Mesenchymal stem cell (in vitro differentiated cells and primary cell): ENCODE results near the gene NFKB2.

Experiments used
- DNase-seq: peaks from one replicate; pipeline ENCODE4 v3.0.0-alpha.2; 2013
- H2AFZ ChIP-seq: one replicate; pipeline ENCODE4 v1.6.1; 2013; ENCODE audit warnings: low read depth, mild to moderate bottlenecking, control low read depth, inconsistent platforms, low read length, moderate library complexity
- H2AK5ac ChIP-seq: 2 replicates; pipeline ENCODE4 v1.6.1; 2013; ENCODE audit warnings: low read length, moderate library complexity, mild to moderate bottlenecking, inconsistent platforms; ENCODE audit not compliant: severe bottlenecking
- H2BK120ac ChIP-seq: one replicate; pipeline ENCODE4 v1.6.1; 2013; ENCODE audit warnings: low read depth, mild to moderate bottlenecking, inconsistent platforms, low read length, moderate library complexity
- H2BK12ac ChIP-seq, 2 experiments: one replicate each; pipeline ENCODE4 v1.6.1; 2013; ENCODE audit warnings: inconsistent platforms in 2 of 2, low read length in 2 of 2, mild to moderate bottlenecking in 2 of 2, moderate library complexity in 2 of 2, control low read depth in 1 of 2
- H2BK15ac ChIP-seq: one replicate; pipeline ENCODE4 v1.6.1; 2013; ENCODE audit warnings: mild to moderate bottlenecking, low read depth, inconsistent platforms; ENCODE audit not compliant: poor library complexity, severe bottlenecking
- H2BK5ac ChIP-seq: 2 replicates; pipeline ENCODE4 v1.6.1; 2013; ENCODE audit warnings: low read depth, mild to moderate bottlenecking, low read length, control low read depth, inconsistent platforms; ENCODE audit not compliant: poor library complexity, severe bottlenecking
- H3K14ac ChIP-seq, 2 experiments: one replicate each; pipeline ENCODE4 v1.6.1; 2013; ENCODE audit warnings: inconsistent platforms in 2 of 2, low read length in 2 of 2, control low read depth in 1 of 2, mild to moderate bottlenecking in 1 of 2, moderate library complexity in 1 of 2
- H3K18ac ChIP-seq, 2 experiments: one replicate each; pipeline ENCODE4 v1.6.1; 2013; ENCODE audit warnings: inconsistent platforms in 2 of 2, low read length in 2 of 2, control low read depth in 1 of 2, low read depth in 1 of 2, mild to moderate bottlenecking in 1 of 2
- H3K23ac ChIP-seq, 2 experiments: one replicate each; pipeline ENCODE4 v1.6.1; 2013; ENCODE audit warnings: inconsistent platforms in 2 of 2, low read length in 2 of 2, mild to moderate bottlenecking in 2 of 2, moderate library complexity in 2 of 2, control low read depth in 1 of 2
- H3K27ac ChIP-seq: 2 replicates; pipeline ENCODE4 v1.5.1; 2013; ENCODE audit warnings: mild to moderate bottlenecking, moderate library complexity, low read length, control low read depth, inconsistent platforms; ENCODE audit not compliant: poor library complexity, severe bottlenecking
- H3K27me3 ChIP-seq, 2 experiments: 2 replicates each; pipeline versions ENCODE4 v1.6.1 to v1.7.0; 2013; ENCODE audit warnings: low read length in 2 of 2, mild to moderate bottlenecking in 2 of 2, moderate library complexity in 2 of 2, control low read depth in 1 of 2, inconsistent platforms in 1 of 2; ENCODE audit not compliant: control insufficient read depth in 1 of 2, insufficient read depth in 1 of 2
- H3K36me3 ChIP-seq, 2 experiments: 2 replicates each; pipeline versions ENCODE4 v1.6.1 to v1.7.0; 2013; ENCODE audit warnings: low read length in 2 of 2, control low read depth in 1 of 2, inconsistent platforms in 1 of 2, low read depth in 1 of 2, mild to moderate bottlenecking in 1 of 2; ENCODE audit not compliant: insufficient read depth in 2 of 2, control insufficient read depth in 1 of 2
- H3K4ac ChIP-seq, 2 experiments: one replicate each; pipeline ENCODE4 v1.6.1; 2013; ENCODE audit warnings: inconsistent platforms in 2 of 2, low read length in 2 of 2, mild to moderate bottlenecking in 2 of 2, moderate library complexity in 2 of 2, control low read depth in 1 of 2, low read depth in 1 of 2
- H3K4me1 ChIP-seq: 2 replicates; pipeline ENCODE4 v1.6.1; 2013; ENCODE audit warnings: low read depth, low read length, control low read depth; ENCODE audit not compliant: control insufficient read depth, insufficient read depth
- H3K4me2 ChIP-seq: 2 replicates; pipeline ENCODE4 v1.6.1; 2013; ENCODE audit warnings: low read length, mild to moderate bottlenecking, inconsistent platforms; ENCODE audit not compliant: poor library complexity, severe bottlenecking
- H3K4me3 ChIP-seq, 2 experiments: 2 replicates each; pipeline versions ENCODE4 v1.5.1 to v1.7.0; 2013; ENCODE audit warnings: low read length in 2 of 2, mild to moderate bottlenecking in 2 of 2, control low read depth in 1 of 2, low read depth in 1 of 2; ENCODE audit not compliant: insufficient read depth in 1 of 2
- H3K79me1 ChIP-seq: replicated peaks from 2 replicates; pipeline ENCODE4 v1.6.1; 2013; ENCODE audit warnings: mild to moderate bottlenecking, control low read depth, low read length, inconsistent platforms; ENCODE audit not compliant: poor library complexity, severe bottlenecking
- H3K9ac ChIP-seq: 2 replicates; pipeline ENCODE4 v1.7.0; 2013; ENCODE audit warnings: mild to moderate bottlenecking, low read length, moderate library complexity
- H3K9me3 ChIP-seq: 2 replicates; pipeline ENCODE4 v1.7.0; 2013; ENCODE audit warnings: mild to moderate bottlenecking, low read length; ENCODE audit not compliant: control insufficient read depth
- H4K8ac ChIP-seq: one replicate; pipeline ENCODE4 v1.6.1; 2013; ENCODE audit warnings: inconsistent platforms, mild to moderate bottlenecking, low read length, moderate library complexity
- H4K91ac ChIP-seq: one replicate; pipeline ENCODE4 v1.6.1; 2013; ENCODE audit warnings: mild to moderate bottlenecking, low read length, inconsistent platforms
- WGBS: methylation state at CpG from one replicate; pipeline ENCODE4 v1.1.7; 2013; ENCODE audit warnings: mixed read lengths; 5-methylcytosine and 5-hydroxymethylcytosine counted together

The NFKB2 gene

GRCh38 chr10:102421507-102421756, 25.9 kb downstream of the NFKB2 start:
- Histone ChIP-seq H3K4me3 (peak overlapping the region; percentile 85 to 94), H3K9me3 (no peaks in the 10 kb centered on the region), H3K36me3 (peaks cover 22 to 30% of the 10 kb centered on the region in 2 experiments), H3K18ac (peak overlapping the region; percentile 63 to 83), H2AFZ (peak overlapping the region; percentile 85), H2BK15ac (no peak overlapping the region), H3K23ac (peak overlapping the region; percentile 26 to 70), H3K27ac (no peak overlapping the region), H2BK120ac (no peak overlapping the region), H2BK12ac (peak overlapping the region in 1 of 2 experiments; percentile 31), H2AK5ac (no peak overlapping the region), H3K4me2 (peak overlapping the region; percentile 98), H4K91ac (peak overlapping the region; percentile 64), H3K4ac (peak overlapping the region; percentile 80 to 83), H2BK5ac (no peak overlapping the region), H3K4me1 (peaks cover 33% of the 10 kb centered on the region), H3K14ac (peak overlapping the region in 1 of 2 experiments; percentile 31), H3K79me1 (peaks cover 25% of the 10 kb centered on the region), H3K27me3 (peaks cover 25 to 26% of the 10 kb centered on the region in 2 experiments), H4K8ac (peak overlapping the region; percentile 94), H3K9ac (peak overlapping the region; percentile 73)
- WGBS: 0% methylated on average over 14 of the region's 14 CpGs
- no peak for DNase-seq

DNA sequence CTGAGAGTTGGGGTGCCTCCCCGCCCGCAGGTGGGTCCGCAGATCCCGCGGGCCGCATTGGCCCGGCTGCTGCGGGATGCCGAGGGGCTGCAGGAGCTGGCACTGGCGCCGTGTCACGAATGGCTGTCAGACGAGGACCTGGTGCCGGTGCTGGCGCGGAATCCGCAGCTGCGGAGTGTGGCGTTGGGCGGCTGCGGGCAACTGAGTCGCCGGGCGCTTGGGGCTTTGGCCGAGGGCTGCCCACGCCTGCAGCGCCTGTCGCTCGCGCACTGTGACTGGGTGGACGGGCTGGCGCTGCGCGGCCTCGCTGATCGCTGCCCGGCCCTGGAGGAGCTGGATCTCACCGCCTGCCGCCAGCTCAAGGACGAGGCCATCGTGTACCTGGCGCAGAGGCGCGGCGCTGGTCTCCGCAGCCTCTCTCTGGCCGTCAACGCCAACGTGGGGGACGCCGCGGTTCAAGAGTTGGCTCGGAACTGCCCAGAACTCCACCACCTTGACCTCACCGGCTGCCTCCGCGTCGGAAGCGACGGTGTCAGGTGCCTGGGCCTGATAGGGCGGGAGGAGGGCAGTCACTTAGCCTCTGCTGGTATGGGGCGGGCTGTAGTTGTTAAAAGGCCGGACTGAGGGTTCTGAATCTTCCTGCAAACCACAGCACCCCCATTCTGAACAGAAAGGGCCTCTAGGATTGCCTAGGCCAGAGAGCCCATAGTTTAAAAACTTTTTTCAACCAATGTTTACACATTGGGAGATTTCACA, 26.4 kb downstream of the NFKB2 start:
- Histone ChIP-seq H3K23ac (peak overlapping the region; percentile 26 to 70), H3K18ac (peak overlapping the region in 1 of 2 experiments; percentile 83), H2BK120ac (no peak overlapping the region), H3K4me2 (peak overlapping the region; percentile 98), H2AK5ac (no peak overlapping the region), H3K79me1 (peaks cover 25% of the 10 kb centered on the region), H3K27me3 (peaks cover 22 to 23% of the 10 kb centered on the region in 2 experiments), H3K9me3 (no peaks in the 10 kb centered on the region), H3K9ac (peak overlapping the region; percentile 73), H2BK12ac (peak overlapping the region in 1 of 2 experiments; percentile 7), H2BK15ac (peak overlapping the region; percentile 12), H3K36me3 (peaks cover 22 to 30% of the 10 kb centered on the region in 2 experiments), H3K27ac (no peak overlapping the region), H2AFZ (peak overlapping the region; percentile 46), H3K4ac (peak overlapping the region; percentile 81 to 83), H4K8ac (peak overlapping the region; percentile 71), H3K4me1 (peaks cover 33% of the 10 kb centered on the region), H2BK5ac (no peak overlapping the region), H3K14ac (peak overlapping the region in 1 of 2 experiments; percentile 31), H4K91ac (peak overlapping the region; percentile 54), H3K4me3 (peak overlapping the region; percentile 85 to 94)
- DNase-seq: peak; percentile 38
- WGBS: 3% methylated on average over 54 of the region's 62 CpGs

GRCh38 chr10:102422545-102423129, 27.1 kb downstream of the NFKB2 start:
- no peaks in the 10 kb centered on the region for H3K9me3 ChIP-seq
- H4K91ac ChIP-seq: no peak overlapping the region
- no peak overlapping the region for H2BK15ac ChIP-seq
- H4K8ac ChIP-seq: peak overlapping the region; percentile 20
- WGBS: 15% methylated on average over 28 of the region's 28 CpGs
- no peak overlapping the region for H3K23ac ChIP-seq
- H3K27me3 ChIP-seq: peaks cover 16 to 17% of the 10 kb centered on the region in 2 experiments
- H3K14ac ChIP-seq: peak overlapping the region in 1 of 2 experiments; percentile 67
- H3K18ac ChIP-seq: peak overlapping the region in 1 of 2 experiments; percentile 63
- peak overlapping the region; percentile 73 for H3K9ac ChIP-seq
- peak overlapping the region in 1 of 2 experiments; percentile 94 for H3K4me3 ChIP-seq
- no peak overlapping the region for H3K4ac ChIP-seq
- H3K36me3 ChIP-seq: peaks cover 22 to 30% of the 10 kb centered on the region in 2 experiments
- peak; percentile 78 for DNase-seq
- H2AFZ ChIP-seq: peak overlapping the region; percentile 20
- H2BK5ac ChIP-seq: no peak overlapping the region
- H3K79me1 ChIP-seq: peaks cover 25% of the 10 kb centered on the region
- peak overlapping the region; percentile 98 for H3K4me2 ChIP-seq
- no peak overlapping the region for H2AK5ac ChIP-seq
- H3K4me1 ChIP-seq: peaks cover 33% of the 10 kb centered on the region
- no peak overlapping the region for H2BK120ac ChIP-seq
- H2BK12ac ChIP-seq: no peak overlapping the region
- no peak overlapping the region for H3K27ac ChIP-seq

DNA sequence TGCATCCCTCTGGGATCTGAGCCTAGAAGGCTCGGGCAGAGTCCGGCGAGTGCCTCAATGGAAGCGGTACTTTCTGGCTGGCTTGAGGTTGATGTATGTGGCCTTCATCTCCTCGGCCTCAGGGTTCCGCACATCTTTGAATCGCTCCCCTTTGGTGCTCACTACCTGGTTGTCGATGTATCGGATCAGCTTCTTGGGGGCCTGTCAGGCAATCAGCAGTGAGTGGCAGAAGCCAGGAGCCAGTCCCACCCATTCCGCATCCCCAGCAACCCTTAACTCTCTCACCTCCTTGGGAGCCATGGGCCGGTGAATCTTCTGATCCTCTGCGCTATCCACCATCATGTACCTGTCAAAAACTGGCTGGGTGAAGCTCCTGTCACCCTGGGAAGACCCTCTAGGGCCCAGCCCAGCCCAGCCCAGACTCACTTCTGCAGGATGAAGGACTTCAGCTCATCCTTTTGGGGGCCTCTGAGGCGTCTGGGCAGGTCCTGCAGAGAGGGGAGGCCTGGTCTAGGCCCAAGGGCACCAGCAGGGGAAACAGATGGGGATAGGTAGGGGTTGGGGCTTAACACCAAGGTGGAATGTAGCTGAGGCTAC, 28.0 kb downstream of the NFKB2 start:
- H3K27ac ChIP-seq: no peak overlapping the region
- no peaks in the 10 kb centered on the region for H3K9me3 ChIP-seq
- H2BK120ac ChIP-seq: no peak overlapping the region

More for the DNA sequence above, 28.0 kb downstream of the NFKB2 start:
- H2BK12ac ChIP-seq: no peak overlapping the region
- 93% methylated on average over 13 of the region's 13 CpGs for WGBS
- peaks cover 32% of the 10 kb centered on the region for H3K4me1 ChIP-seq
- H3K18ac ChIP-seq: no peak overlapping the region
- peak overlapping the region; percentile 19 for H4K8ac ChIP-seq
- H3K4me3 ChIP-seq: no peak overlapping the region
- H2AK5ac ChIP-seq: no peak overlapping the region
- no peak overlapping the region for H3K23ac ChIP-seq
- no peak overlapping the region for H2BK15ac ChIP-seq
- DNase-seq: no peak
- no peak overlapping the region for H3K14ac ChIP-seq
- H3K4me2 ChIP-seq: no peak overlapping the region
- peak overlapping the region; percentile 73 for H3K9ac ChIP-seq
- peaks cover 8 to 9% of the 10 kb centered on the region in 2 experiments for H3K27me3 ChIP-seq
- peaks cover 28% of the 10 kb centered on the region for H3K79me1 ChIP-seq
- H2BK5ac ChIP-seq: no peak overlapping the region
- H3K36me3 ChIP-seq: peaks cover 22 to 30% of the 10 kb centered on the region in 2 experiments
- no peak overlapping the region for H2AFZ ChIP-seq
- no peak overlapping the region for H3K4ac ChIP-seq
- peak overlapping the region; percentile 18 for H4K91ac ChIP-seq
